Activated T-cell treated with anti-CD3 and anti-CD28 coated beads for 24 hours (primary cell): ENCODE data around the gene PDE6B.
"Not testable (repeated sequence)": the region's sequence is repeated elsewhere in the genome, so short reads cannot be mapped to it uniquely, and the experiment has no call there.

Source experiments
- DNase-seq: peaks from one replicate; pipeline ENCODE4 v3.0.0-alpha.2; 2020; ENCODE audit warnings: low read depth

Gene PDE6B

DNA sequence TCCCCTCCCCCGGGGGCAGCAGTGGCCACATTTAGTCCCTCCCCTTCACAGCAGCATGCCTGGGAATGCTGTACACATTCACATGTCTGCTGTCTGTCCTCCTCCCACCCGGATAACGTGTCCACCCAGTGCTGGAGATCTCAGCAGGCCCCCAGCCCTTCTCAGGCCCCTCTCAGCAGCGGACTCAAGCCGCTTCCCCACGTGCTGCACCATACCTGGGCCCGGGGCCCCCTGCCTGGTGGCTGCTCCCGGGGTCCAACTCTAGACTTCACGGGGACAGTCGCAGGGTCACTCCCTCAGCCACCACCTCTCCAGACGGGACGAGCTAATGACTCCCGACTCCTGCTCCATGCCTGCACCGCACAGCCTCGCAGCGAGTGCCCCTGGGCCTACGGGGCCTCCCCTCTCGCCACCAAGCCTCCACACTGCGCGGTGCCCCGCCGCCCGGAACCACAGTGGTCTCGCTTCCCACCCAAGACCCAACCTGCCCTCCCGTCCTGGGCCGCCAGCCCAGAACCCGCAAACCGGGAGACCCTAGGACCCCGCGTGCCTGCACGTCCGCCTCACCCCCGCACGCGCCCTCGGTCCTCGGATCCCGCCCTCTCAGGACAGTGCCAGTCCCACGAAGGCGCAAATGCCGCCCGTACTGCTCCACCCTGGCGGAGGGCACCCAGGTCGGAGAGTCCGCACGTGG is 79.0 kb downstream of the PDE6B start:
- no peak for DNase-seq

DNA sequence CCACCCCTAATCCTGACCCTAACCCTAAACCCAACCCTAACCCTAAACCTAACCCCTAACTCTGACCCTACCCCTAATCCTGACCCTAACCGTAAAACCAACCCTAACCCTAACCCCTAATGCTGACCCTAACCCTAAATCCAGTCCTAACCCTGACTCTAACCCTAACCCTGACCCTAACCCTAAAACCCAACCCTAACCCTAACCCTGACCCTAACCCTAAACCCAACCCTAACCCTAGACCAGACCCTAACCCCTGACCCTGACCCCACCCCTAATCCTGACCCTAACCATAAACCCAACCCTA is 79.6 kb downstream of the PDE6B start:
- no peak for DNase-seq

DNA sequence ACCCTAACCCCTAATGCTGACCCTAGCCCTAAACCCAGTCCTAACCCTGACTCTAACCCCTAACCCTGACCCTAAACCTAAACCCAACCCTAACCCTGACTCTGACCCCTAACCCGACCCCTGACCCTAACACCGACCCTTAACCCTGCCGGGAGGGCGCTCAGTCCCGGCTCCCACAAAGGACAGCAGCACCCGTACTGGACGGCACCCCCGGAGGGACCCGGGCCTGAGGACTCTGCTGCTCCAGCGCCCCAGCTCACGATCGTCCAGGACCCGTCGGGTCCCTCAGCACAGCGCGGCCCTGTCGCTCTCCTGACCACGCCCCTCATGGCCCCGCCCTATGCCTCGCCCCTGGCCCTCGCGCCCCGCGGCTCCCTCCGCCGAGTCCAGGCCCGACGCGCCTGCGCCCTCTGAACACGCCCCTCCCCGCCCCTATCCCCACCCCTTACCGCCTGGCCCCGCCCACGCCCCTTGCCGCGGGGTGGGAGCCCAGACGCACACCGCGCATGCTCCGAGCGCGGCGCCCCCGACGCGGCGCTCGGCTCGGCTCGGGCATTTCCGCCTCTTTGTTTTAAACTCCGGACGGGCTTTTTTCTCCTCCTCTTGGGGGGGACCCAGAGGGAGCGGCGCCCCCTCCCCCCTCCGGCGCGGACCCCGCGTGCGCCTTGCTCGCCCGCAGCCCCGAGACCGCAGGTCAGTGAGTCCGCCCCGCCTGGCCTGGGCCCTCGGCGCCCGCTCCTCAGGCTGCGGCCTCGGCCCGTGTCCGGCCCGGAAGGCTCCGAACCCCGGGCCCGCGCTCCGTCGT is 80.1 kb downstream of the PDE6B start, which contains the start of gene PCGF3:
PCGF3 (plus strand) TSS at position 555 of the 805 bp plus-strand sequence. CDS start 27,849 bp downstream, outside the sequence.
- DNase-seq, result peak; percentile 94

DNA sequence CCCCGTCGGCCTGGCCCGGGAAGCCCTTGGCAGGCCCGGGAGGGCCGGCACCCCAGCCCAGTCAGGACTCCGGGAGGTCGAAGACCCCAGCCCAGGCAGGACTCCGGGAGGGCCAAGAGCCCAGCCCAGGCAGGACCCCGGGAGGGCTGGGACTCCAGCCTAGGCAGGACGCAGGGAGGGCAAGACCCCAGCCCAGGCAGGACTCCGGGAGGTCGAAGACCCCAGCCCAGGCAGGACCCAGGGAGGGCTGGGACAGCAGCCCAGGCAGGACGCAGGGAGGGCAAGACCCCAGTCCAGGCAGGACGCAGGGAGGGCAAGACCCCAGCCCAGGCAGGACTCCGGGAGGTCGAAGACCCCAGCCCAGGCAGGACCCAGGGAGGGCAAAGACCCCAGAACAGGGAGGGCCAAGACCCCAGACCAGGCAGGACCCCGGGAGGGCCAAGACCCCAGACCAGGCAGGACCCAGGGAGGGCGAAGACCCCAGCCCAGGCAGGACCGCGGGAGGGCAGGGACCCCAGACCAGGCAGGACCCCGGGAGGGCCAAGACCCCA is 80.8 kb downstream of the PDE6B start:
- not testable (repeated sequence) for DNase-seq

DNA sequence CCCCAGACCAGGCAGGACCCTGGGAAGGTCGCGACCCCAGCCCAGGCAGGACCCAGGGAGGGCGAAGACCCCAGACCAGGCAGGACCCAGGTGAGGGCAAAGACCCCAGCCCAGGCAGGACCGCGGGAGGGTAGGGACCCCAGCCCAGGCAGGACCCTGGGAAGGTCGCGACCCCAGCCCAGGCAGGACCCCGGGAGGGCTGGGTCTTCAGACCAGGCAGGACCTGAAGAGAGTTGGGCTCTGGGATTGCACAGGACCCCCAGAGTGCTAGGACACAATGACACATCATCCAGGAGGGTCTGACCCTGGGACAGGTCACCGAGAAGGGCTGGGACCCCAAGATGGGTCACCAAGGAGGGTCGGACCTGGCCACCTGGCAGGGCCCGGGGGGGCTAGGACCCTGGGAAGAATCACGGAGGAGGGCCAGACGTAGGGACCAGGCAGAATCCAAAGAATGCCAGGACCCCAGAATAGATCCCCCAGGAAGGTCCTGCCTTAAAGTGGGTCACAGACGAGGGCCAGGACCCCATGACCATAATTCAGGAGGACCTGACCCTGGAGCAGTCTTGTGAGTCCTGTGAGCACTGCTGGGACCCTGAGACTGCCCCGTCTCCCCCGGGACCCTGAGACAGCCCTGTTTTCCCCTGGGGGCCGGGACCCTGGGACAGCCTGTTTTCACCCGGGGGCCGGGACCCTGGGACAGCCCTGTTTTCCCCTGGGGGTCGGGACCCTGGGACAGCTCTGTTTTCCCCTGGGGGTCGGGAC is 81.6 kb downstream of the PDE6B start:
- no peak for DNase-seq

DNA sequence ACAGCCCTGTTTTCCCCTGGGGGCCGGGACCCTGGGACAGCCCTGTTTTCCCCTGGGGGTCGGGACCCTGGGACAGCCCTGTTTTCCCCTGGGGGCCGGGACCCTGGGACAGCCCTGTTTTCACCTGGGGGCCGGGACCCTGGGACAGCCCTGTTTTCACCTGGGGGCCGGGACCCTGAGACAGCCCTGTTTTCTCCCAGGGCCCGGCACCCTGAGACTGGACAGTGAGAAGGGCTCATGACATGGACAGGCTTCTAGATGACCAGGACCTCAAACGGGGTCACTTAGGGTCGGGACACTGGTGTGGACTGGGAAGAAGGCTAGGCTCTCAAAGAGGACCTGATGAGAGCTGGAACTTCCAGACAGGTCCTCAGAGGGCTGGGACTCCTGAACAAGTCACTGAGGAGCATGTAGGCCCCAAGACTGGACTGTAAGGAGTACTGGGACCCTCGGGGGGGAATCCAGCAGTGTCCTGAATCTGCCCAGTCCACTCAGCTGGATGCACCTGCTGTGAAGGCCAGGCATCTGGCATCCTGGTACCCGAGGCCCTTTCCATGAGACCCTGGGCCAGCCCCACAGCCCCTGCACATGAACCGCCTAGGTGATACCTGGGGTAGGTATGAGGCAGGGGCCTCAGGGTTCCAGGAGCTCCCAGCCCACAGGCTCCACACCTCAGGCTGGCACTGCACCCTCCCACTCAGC is 82.7 kb downstream of the PDE6B start:
- DNase-seq, result no peak

DNA sequence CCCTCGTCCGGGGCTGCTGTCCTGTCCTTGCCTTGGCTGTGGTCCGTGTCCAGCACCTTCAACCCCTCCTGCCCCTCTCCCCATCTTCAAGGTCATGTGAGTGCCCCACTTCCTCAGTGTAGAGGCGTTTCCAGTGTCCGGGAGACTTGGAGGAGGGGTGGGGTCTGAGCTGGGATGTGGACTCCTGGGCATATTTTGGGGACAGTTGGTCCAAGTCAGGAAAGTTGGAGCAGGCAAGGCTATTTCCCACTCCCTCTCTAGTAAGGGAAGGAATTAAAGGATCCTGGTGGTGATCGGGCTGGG is 83.2 kb downstream of the PDE6B start:
- DNase-seq, result no peak

DNA sequence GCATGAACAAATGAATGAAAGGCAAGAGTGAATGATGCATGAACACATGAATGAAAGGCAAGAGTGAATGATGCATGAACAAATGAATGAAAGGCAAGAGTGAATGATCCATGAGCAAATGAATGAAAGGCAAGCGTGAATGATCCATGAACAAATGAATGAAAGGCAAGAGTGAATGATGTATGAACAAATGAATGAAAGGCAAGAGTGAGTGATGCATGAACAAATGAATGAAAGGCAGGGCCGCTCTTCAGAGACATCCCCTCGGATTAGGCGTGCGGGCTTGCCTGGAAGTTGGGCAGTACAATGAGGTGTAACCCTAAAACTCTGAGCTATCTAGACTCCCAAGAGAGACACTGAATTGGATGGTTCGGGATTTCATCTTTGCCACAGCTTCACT is 84.0 kb downstream of the PDE6B start:
- DNase-seq, result no peak

DNA sequence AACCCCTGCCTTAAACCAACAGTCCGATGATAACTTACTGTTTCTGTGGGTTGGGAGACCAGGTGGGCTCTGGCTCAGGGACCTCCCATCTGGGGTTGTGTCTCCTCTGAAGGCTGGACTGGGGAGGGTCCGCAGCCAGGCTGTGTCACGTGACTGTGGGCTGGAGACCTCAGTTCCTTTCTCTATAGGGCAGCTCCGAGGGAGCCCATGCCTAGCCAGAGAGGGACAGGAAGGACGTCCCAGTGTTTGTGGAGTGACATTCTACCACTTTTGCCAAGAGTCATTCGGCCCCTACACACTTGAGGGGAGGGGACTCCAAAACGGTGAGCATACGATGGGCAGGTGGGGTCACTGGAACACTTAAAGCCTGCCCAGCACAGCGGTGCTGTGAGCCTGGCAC is 84.7 kb downstream of the PDE6B start:
- DNase-seq, result no peak

DNA sequence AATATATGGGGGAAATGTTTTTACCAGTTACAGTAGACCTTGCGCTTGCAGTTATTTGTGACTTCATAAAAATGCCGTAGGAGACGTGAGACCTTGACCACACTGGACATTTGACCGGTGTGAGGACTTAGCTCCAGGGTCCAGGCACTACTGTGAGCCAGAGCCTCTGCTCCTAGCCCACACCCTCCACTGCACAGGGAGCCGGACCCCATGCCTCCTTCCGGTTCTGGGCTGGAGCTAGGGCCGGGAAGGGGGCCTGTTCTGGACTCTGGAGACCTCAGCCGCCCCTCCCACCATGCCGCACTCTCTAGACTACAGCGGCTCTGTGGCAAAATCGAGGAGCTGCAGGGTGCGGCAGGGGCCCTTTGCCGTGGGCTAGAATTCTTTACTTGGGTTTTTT is 85.5 kb downstream of the PDE6B start:
- DNase-seq, result no peak

DNA sequence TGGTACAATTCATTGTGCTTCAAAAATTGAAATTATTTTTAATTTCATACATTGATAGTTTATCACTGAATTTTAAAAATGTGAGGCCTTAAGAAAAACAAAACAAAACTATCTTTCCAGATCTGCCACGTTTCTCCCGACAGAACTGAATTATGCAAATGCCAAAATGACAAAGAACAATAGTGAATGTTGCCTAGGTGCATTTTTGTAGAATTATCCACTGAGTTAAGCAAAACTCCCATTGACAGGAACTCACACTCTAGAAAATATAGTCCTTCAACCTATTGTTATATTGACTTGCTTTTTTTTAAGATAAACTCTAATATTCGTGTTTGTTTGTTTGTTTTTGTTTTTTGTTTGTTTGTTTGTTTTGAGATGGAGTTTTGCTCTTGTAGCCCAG is 86.7 kb downstream of the PDE6B start:
- no peak for DNase-seq

DNA sequence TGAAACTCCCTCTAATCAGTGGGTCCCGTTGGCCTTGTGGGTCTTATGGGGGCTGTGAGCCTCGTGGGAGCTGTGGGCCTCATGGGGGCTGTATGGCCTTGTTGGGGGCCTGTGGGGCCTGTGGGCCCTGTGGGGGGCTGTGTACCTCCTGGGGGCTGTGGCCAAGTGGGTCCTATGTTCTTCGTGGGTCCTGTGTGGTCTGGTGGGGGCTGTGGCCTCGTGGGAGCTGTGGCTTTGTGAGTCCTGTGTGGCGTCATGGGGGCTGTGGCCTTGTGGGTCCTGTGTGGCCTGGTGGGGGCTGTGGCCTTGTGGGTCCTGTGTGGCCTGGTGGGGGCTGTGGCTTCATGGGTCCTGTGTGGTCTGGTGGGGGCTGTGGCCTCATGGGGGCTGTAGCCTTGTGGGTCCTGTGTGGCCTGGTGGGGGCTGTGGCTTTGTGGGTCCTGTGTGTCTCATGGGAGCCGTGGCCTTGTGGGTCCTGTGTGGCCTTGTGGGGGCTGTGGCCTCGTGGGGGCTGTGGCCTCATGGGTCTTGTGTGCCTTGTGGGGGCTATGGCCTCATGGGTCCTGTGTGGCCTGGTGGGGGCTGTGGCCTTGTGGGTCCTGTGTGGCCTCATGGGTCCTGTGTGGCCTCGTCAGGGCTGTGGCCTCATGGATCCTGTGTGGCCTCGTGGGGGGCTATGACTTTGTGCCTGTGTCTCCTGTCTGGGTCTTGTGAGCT is 87.7 kb downstream of the PDE6B start:
- no peak for DNase-seq

DNA sequence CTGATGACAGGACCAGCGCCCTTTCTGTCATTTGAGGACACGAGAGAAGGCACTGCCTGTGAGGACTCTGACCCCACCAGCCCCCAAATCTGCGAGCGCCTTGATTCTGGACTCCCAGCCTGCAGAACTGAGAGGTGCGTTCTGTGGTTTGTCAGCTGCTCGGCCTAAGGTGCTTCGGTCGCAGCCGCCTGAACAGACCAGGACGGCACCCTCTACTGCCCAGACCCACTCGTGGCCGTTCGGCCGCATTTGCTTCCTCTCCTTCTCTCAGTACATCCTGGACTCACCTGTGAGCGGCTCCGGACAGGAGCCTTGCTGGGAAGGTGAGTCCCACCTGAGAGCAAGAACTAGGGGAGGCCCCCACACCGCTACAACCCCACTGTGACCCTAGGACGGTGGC is 88.7 kb downstream of the PDE6B start:
- DNase-seq, result no peak

DNA sequence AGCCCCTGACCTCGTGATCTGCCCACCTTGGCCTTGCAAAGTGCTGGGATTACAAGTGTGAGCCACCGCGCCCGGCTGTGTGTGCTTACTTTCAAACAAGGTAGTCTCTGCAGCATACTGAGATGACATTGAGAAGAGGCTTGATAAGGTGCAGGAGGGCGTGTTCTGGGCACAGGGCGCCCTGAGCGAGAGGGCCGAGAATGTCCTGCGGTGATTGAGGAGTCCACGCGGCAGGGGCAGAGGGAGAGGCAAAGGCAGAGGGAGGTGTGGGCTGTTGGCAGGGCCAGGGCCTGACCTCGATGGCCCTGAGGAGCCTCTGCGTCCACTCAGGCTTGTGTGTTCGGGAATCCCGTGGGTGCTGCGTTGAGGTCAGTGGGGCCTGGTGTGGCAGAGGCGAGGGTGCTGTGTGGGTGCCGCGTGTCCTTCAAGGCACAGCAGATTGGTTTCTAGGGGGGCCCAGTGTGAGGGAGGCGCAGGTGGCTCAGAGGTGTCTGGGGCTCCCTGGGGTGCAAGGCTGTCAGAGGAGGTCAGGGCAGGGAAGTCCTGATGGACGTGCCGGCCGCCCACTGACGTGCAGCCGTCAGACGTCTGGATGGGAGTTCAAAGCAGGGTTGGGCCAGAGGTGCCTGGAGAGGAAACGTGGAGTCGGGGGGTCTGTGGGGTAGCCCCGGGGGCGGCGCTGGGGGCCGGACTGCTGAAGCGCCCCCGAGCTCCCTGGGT is 92.4 kb downstream of the PDE6B start:
- DNase-seq, result no peak

DNA sequence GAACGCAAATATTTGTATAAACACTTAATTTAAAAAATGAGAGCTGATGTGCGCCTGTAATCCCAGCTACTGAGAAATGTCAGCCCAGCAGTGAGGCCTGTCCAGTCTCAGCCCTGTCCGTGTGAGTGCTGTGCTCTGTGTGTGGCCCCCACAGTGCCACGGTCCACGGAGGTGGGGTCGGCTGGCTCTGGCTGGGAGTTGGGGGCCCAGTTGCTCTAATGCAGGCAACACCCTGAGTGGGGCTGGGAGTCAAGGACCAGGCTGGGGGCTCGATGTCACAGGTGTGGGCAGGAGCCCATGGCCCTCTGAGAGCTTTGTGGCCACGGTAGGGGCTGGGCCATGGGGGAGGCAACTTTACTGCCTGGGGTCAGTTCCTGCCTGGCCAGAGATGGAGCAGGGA is 93.1 kb downstream of the PDE6B start:
- no peak for DNase-seq
